Panc1 (cell line): ENCODE results near the gene RPS15. TPM values are rescaled to one million over a fixed set of nuclear protein-coding genes. Genes with fewer than 3 reads are reported as not detected.

ENCODE experiments used
- ATAC-seq: fragments of 200-7000 bp; cut with Tn5 transposase; 2 replicates; pipeline ENCODE4 v1.9.1; 2020; ENCODE audit warnings: mild to moderate bottlenecking, moderate library complexity
- BruUV-seq: library from RNA; stranded (reverse); fragments of 400-500 nt; replicated peaks from 2 replicates; lab custom pipeline; 2021; lab: Mats Ljungman, UMichigan
- CTCF ChIA-PET: fragments of 300-600 bp; sonication (Branson Sonifier 250); formaldehyde crosslinking; loops from one replicate; lab custom pipeline; 2022; ENCODE audit warnings: antibody characterized with exemption; lab: Charles Lee
- POLR2A ChIA-PET: fragments of 300-600 bp; sonication (Branson Sonifier 250); formaldehyde crosslinking; loops from one replicate; lab custom pipeline; 2022; ENCODE audit warnings: antibody characterized with exemption; lab: Charles Lee
- DNase-seq: peaks from one replicate; pipeline ENCODE4 v3.0.0-alpha.2; 2010; ENCODE audit warnings: low read depth, low spot score
- H3K27ac ChIP-seq: 2 replicates; pipeline ENCODE4 v1.5.1; 2011; ENCODE audit warnings: mild to moderate bottlenecking, low read length, inconsistent platforms
- H3K27me3 ChIP-seq: fragments of 200-500 bp; sonication (Bioruptor generic); 2 replicates; pipeline ENCODE4 v1.6.0; 2014; ENCODE audit warnings: low read length, inconsistent platforms; ENCODE audit not compliant: control insufficient read depth, insufficient read depth
- H3K36me3 ChIP-seq: fragments of 200-500 bp; sonication (Bioruptor generic); 2 replicates; pipeline ENCODE4 v1.5.1; 2014; ENCODE audit warnings: inconsistent platforms, mild to moderate bottlenecking, low read length, moderate library complexity; ENCODE audit not compliant: control insufficient read depth, insufficient read depth
- H3K4me1 ChIP-seq: 2 replicates; pipeline ENCODE4 v1.5.1; 2011; ENCODE audit warnings: inconsistent platforms, mild to moderate bottlenecking, low read length, moderate library complexity; ENCODE audit not compliant: control insufficient read depth, insufficient read depth
- H3K4me3 ChIP-seq, 2 experiments: 2 replicates each; pipeline ENCODE4 v1.5.1; 2011 to 2012; ENCODE audit warnings: low read depth in 2 of 2, low read length in 2 of 2, mild to moderate bottlenecking in 2 of 2, inconsistent platforms in 1 of 2, moderate library complexity in 1 of 2
- H3K9me3 ChIP-seq: fragments of 200-500 bp; sonication (Bioruptor generic); 2 replicates; pipeline ENCODE4 v1.5.1; 2014; ENCODE audit warnings: low read depth, mild to moderate bottlenecking, inconsistent platforms, low read length, moderate library complexity; ENCODE audit not compliant: control insufficient read depth, insufficient read depth
- CTCF ChIP-seq: fragments of 450-650 bp; IDR thresholded peaks from 2 replicates; pipeline ENCODE4 v1.5.1; 2017; ENCODE audit warnings: mild to moderate bottlenecking
- POLR2AphosphoS5 ChIP-seq: IDR thresholded peaks from 2 replicates; pipeline ENCODE4 v1.6.1; 2012; ENCODE audit warnings: mild to moderate bottlenecking, low read depth, low read length, moderate library complexity
- SIN3A ChIP-seq: IDR thresholded peaks from 2 replicates; pipeline ENCODE4 v1.6.1; 2012; ENCODE audit warnings: low read depth, mild to moderate bottlenecking, low read length, moderate library complexity, borderline replicate concordance; ENCODE audit not compliant: insufficient read depth
- TCF7L2 ChIP-seq: IDR thresholded peaks from 2 replicates; pipeline ENCODE4 v1.6.1; 2011; ENCODE audit warnings: mild to moderate bottlenecking, low read depth, low read length, inconsistent platforms
- in situ Hi-C: cut with HindIII; loops from 2 replicates; pipeline ENCODE4 v1.10.0; 2016; ENCODE audit warnings: low sequenced_read_pairs, low pct_unique_long_range_greater_than_20kb
- intact Hi-C: fragments of 100-400 bp; cut with micrococcal nuclease; formaldehyde crosslinking; loops from one replicate; pipeline ENCODE4 v1.10.0; 2022; ENCODE audit not compliant: unreplicated experiment
- total RNA-seq: library from RNA; stranded (reverse); gene quantifications from one replicate; pipeline ENCODE4 v1.2.1, GENCODE V29; 2021; ENCODE audit not compliant: unreplicated experiment
- TF ChIP-seq, protein P1 (sequence below), 2 experiments: IDR thresholded peaks; 2 replicates each; pipeline ENCODE4 v1.6.1; 2011 to 2012; ENCODE audit warnings: low read depth in 2 of 2, control low read depth in 1 of 2, low read length in 1 of 2, mild to moderate bottlenecking in 1 of 2, moderate library complexity in 1 of 2; ENCODE audit not compliant: insufficient read depth in 1 of 2

The RPS15 gene
- total RNA-seq, 1 experiment from 2014 or later: 1,067 TPM

DNA sequence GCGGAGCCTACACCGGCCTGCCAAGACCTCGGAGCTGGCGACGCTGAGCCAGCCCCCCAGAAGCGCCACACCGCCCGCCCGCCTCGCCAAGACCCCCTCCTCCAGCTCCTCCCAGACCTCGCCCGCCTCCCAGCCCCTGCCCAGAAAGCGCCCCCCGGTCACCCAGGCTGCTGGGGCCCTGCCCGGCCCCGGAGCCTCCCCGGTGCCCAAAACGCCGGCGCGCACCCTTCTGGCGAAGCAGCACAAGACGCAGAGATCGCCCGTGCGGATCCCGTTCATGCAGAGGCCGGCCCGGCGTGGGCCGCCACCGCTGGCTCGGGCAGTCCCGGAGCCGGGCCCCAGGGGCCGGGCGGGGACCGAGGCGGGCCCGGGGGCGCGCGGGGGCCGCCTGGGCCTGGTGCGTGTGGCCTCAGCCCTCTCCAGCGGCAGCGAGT, 30.6 kb downstream of the RPS15 start:
- in situ Hi-C loops (no loop called here), intact Hi-C loops (no loop called here)
- Histone ChIP-seq H3K9me3 (no peaks in the 10 kb centered on the region), H3K27ac (no peak overlapping the region), H3K4me3 (no peak overlapping the region), H3K36me3 (no peaks in the 10 kb centered on the region), H3K27me3 (no peaks in the 10 kb centered on the region), H3K4me1 (no peaks in the 10 kb centered on the region)
- ATAC-seq: no peak
- DNase-seq: no peak
- ChIA-PET CTCF (no interaction called here), POLR2A (no interaction called here)
- TF ChIP-seq TCF7L2: no peak
- no peak for TF ChIP-seq POLR2AphosphoS5
- TF ChIP-seq, protein P1, sequence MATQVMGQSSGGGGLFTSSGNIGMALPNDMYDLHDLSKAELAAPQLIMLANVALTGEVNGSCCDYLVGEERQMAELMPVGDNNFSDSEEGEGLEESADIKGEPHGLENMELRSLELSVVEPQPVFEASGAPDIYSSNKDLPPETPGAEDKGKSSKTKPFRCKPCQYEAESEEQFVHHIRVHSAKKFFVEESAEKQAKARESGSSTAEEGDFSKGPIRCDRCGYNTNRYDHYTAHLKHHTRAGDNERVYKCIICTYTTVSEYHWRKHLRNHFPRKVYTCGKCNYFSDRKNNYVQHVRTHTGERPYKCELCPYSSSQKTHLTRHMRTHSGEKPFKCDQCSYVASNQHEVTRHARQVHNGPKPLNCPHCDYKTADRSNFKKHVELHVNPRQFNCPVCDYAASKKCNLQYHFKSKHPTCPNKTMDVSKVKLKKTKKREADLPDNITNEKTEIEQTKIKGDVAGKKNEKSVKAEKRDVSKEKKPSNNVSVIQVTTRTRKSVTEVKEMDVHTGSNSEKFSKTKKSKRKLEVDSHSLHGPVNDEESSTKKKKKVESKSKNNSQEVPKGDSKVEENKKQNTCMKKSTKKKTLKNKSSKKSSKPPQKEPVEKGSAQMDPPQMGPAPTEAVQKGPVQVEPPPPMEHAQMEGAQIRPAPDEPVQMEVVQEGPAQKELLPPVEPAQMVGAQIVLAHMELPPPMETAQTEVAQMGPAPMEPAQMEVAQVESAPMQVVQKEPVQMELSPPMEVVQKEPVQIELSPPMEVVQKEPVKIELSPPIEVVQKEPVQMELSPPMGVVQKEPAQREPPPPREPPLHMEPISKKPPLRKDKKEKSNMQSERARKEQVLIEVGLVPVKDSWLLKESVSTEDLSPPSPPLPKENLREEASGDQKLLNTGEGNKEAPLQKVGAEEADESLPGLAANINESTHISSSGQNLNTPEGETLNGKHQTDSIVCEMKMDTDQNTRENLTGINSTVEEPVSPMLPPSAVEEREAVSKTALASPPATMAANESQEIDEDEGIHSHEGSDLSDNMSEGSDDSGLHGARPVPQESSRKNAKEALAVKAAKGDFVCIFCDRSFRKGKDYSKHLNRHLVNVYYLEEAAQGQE (IDR thresholded peaks at IDR 0.05; ENCODE audit: insufficient read depth in 1 of 2, low read depth in 2 of 2, low read length in 1 of 2): no peak
- BruUV-seq: no TSS peak

DNA sequence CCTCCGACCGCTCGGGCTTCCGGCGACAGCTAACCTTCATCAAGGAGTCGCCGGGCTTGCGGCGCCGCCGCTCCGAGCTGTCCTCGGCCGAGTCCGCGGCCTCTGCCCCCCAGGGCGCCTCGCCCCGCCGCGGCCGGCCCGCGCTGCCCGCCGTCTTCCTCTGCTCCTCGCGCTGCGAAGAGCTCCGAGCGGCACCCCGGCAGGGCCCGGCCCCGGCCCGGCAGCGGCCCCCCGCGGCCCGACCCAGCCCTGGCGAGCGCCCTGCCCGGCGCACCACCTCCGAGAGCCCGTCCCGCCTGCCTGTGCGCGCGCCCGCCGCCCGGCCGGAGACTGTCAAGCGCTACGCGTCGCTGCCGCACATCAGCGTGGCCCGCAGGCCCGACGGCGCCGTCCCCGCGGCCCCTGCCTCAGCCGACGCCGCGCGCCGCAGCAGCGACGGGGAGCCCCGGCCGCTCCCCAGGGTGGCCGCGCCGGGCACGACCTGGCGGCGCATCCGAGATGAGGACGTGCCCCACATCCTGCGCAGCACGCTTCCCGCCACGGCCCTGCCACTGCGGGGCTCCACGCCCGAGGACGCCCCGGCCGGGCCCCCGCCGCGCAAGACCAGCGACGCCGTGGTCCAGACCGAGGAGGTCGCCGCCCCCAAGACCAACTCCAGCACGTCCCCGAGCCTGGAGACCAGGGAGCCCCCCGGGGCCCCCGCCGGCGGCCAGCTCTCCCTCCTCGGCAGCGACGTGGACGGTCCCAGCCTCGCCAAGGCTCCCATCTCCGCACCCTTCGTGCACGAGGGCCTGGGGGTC, 31.3 kb downstream of the RPS15 start:
- Histone ChIP-seq H3K36me3 (no peaks in the 10 kb centered on the region), H3K27me3 (no peaks in the 10 kb centered on the region), H3K9me3 (no peaks in the 10 kb centered on the region), H3K4me3 (no peak overlapping the region), H3K27ac (no peak overlapping the region), H3K4me1 (no peaks in the 10 kb centered on the region)
- TF ChIP-seq SIN3A (no peak), CTCF (no peak), TCF7L2 (no peak), POLR2AphosphoS5 (no peak)
- TF ChIP-seq, protein P1 (IDR thresholded peaks at IDR 0.05; ENCODE audit: insufficient read depth in 1 of 2, low read depth in 2 of 2, low read length in 1 of 2): no peak
- intact Hi-C loops (no loop called here), in situ Hi-C loops (no loop called here)
- DNase-seq: no peak
- POLR2A ChIA-PET: no interaction called here
- BruUV-seq: no TSS peak
- CTCF ChIA-PET: no interaction called here
- ATAC-seq: no peak
